ENCODE measurements around the gene MEIS3. TPM values are rescaled to one million over a fixed set of nuclear protein-coding genes. Genes with fewer than 3 reads are reported as not detected.
A peak's percentile ranks its signal among the peaks of the same experiment; 100 is the strongest.

MEIS3 gene
- total RNA-seq, 1 donor from 2014 or later: 2.7 TPM

DNA sequence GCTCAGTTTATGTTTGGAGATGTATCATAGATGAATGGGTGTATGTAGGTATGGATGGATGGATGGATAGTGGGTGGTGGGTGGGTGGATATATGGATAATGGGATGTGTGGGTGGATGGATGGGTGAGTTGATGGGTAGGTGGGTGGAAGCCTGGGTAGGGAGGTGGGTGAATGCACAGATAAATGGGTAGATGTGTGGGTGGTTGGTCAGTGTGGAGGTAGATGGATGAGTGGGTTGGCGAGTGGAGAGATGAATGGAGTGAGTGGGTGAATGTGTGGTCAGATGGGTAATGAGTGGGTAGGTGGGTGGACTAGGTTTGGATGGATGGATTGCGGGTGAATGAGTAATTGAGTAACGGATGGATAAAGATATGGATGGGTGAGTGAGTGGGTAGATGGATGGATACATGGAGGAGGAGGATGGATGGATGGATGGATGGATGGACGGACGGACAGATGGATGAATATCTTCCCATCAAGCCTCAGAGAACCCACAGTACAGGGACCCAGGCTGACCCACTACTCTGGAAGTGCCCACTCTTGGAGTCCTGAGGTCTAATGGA, 13.4 kb downstream of the MEIS3 start:
- Mint-ChIP-seq H3K4me1 (ENCODE audit: unreplicated experiment) (peaks cover 5% of the 10 kb centered on the region), H3K36me3 (ENCODE audit: low read depth, unreplicated experiment) (peaks cover 8% of the 10 kb centered on the region), H3K9me3 (ENCODE audit: unreplicated experiment) (no peaks in the 10 kb centered on the region), H3K27me3 (ENCODE audit: unreplicated experiment) (peaks cover 8% of the 10 kb centered on the region), H3K4me3 (ENCODE audit: unreplicated experiment) (no peak overlapping the region), H3K27ac (ENCODE audit: unreplicated experiment) (peak overlapping the region; percentile 11)
- TF ChIP-seq, protein P1, sequence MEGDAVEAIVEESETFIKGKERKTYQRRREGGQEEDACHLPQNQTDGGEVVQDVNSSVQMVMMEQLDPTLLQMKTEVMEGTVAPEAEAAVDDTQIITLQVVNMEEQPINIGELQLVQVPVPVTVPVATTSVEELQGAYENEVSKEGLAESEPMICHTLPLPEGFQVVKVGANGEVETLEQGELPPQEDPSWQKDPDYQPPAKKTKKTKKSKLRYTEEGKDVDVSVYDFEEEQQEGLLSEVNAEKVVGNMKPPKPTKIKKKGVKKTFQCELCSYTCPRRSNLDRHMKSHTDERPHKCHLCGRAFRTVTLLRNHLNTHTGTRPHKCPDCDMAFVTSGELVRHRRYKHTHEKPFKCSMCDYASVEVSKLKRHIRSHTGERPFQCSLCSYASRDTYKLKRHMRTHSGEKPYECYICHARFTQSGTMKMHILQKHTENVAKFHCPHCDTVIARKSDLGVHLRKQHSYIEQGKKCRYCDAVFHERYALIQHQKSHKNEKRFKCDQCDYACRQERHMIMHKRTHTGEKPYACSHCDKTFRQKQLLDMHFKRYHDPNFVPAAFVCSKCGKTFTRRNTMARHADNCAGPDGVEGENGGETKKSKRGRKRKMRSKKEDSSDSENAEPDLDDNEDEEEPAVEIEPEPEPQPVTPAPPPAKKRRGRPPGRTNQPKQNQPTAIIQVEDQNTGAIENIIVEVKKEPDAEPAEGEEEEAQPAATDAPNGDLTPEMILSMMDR (IDR thresholded peaks at IDR 0.05; ENCODE audit: unreplicated experiment): no peak
- no peak for DNase-seq (ENCODE audit: low spot score)

DNA sequence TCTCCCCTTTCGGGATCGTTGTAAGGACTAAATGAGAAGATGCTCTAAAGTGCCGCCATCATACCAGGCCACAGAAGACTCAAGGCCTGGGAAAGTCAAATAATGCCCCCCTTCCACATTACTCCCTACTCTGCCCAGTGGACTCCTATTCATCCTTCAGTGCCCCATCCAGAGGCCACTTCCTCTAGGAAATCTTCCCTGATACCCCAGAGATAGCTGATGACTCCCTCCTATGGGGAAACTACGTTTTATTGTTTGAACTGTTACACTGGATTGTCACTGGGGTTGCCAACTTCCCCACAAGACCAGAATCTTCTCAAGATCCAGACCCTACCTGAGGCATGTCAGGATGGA, 14.2 kb downstream of the MEIS3 start:
- TF ChIP-seq, protein P1 (IDR thresholded peaks at IDR 0.05; ENCODE audit: unreplicated experiment): no peak
- Mint-ChIP-seq H3K27ac (ENCODE audit: unreplicated experiment) (no peak overlapping the region), H3K4me1 (ENCODE audit: unreplicated experiment) (peaks cover 5% of the 10 kb centered on the region), H3K4me3 (ENCODE audit: unreplicated experiment) (no peak overlapping the region), H3K36me3 (ENCODE audit: low read depth, unreplicated experiment) (peaks cover 8% of the 10 kb centered on the region), H3K9me3 (ENCODE audit: unreplicated experiment) (no peaks in the 10 kb centered on the region), H3K27me3 (ENCODE audit: unreplicated experiment) (peaks cover 8% of the 10 kb centered on the region)
- DNase-seq (ENCODE audit: low spot score): no peak

DNA sequence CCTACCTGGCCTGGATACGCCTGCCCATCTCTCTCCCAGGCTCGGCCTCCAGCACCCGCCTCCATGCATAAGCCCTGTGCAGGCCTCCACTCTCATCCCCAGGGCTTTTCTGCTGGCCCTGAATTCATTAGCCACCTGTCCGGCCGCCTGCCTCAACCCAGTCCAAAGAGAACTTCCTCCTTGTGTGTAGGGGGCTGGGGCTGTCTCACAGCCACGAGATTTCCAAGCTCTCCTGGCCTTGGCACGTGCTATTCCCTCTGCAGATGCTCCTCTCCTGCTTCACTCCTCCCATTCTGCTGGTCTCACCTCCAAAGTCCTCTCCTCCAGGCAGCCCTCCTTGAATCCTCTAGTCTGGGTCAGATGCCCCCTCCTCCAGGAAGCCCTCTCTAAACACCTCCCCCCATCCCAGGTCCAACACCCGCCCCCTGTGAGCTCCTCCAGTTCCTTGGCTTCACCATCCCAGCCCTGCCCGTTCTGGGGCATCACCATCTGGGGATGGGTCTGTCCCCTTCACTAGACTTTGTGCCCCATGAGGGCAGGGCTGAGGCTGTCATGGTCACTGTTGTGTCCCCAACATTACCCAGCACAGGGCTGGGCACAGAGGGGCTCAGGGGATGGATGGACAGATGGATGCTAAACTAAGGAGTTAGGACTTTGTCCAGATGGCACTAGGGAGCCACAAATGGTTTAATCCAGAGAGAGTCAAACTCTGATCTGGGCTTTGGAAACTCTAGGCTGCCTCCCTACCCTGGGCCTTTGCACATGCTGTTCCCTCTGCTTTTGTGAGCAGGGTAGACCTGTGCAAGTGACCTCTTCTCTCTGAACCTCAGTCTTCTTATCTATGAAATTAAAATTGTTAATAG, 14.8 kb downstream of the MEIS3 start:
- Mint-ChIP-seq H3K4me3 (ENCODE audit: unreplicated experiment) (no peak overlapping the region), H3K27ac (ENCODE audit: unreplicated experiment) (no peak overlapping the region)
- TF ChIP-seq, protein P1 (IDR thresholded peaks at IDR 0.05; ENCODE audit: unreplicated experiment): no peak

DNA sequence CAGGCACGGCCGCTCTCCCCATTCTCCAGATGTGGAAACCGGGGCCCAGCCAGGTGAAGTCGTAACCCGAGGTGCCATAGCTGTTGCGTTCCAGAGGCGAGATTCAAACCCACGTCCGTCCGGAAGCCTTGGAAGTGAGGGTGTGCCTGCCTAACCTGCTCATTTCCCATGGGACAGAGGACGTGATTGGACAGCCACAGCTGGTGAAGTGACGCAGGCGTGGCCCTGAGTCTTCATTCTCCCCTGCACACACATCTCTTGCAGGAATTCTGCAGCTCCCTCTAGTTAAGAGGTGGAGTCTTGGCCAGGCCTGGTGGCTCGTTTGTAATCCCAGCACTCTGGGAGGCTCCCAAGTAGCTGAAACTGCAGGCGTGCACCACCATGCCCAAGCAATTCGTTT, 16.8 kb downstream of the MEIS3 start:
- peaks cover 7% of the 10 kb centered on the region for H3K27me3 Mint-ChIP-seq (ENCODE audit: unreplicated experiment)
- H3K4me1 Mint-ChIP-seq (ENCODE audit: unreplicated experiment): peaks cover 15% of the 10 kb centered on the region
- TF ChIP-seq, protein P1 (IDR thresholded peaks at IDR 0.05; ENCODE audit: unreplicated experiment): no peak
- no peak for DNase-seq (ENCODE audit: low spot score)
- no peak overlapping the region for H3K4me3 Mint-ChIP-seq (ENCODE audit: unreplicated experiment)
- H3K36me3 Mint-ChIP-seq (ENCODE audit: low read depth, unreplicated experiment): peaks cover 8% of the 10 kb centered on the region
- no peaks in the 10 kb centered on the region for H3K9me3 Mint-ChIP-seq (ENCODE audit: unreplicated experiment)
- H3K27ac Mint-ChIP-seq (ENCODE audit: unreplicated experiment): no peak overlapping the region

More for the DNA sequence above, 14.8 kb downstream of the MEIS3 start:
- Mint-ChIP-seq H3K4me1 (ENCODE audit: unreplicated experiment) (peaks cover 5% of the 10 kb centered on the region), H3K27me3 (ENCODE audit: unreplicated experiment) (peaks cover 8% of the 10 kb centered on the region), H3K36me3 (ENCODE audit: low read depth, unreplicated experiment) (peaks cover 8% of the 10 kb centered on the region), H3K9me3 (ENCODE audit: unreplicated experiment) (no peaks in the 10 kb centered on the region)
- DNase-seq (ENCODE audit: low spot score): no peak

Data from endothelial cell (in vitro differentiated cells).